Measurements from ENCODE around the gene LINC00237. TPM values are rescaled to one million over a fixed set of nuclear protein-coding genes. Genes with fewer than 3 reads are reported as not detected.
A peak's percentile ranks its signal among the peaks of the same experiment; 100 is the strongest.

LINC00237 gene
- polyA plus RNA-seq, 2 of the 4 experiments (the other 2 are of a cell fraction) = not detected

DNA sequence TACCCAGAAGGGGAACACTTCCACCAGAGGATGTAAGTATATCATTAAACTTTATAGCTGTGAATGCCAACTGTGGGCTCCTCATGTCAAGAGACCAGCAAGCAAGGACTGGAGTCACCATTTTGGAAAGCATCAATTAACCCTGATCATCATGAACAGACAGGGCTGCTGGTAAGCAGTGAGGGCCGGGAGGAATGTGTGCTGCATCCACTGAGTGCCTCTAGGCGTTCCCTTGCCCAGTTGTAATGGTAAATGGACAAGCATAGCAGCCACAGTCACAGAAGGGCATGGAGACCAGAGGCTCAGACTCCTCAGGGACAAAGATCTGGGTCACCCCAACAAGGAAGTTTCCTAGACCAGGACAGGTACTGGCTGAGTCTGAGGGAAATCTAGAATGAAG is 23.6 kb downstream of the LINC00237 start:
- ATAC-seq (peak; percentile 45 to 49; a peak in 3 of 6 replicates), FAIRE-seq (no peak), DNase-seq (ENCODE audit: low read depth in 1 of 2, low spot score in 1 of 2) (no peak)
- Histone ChIP-seq H3K4me3 (no peak overlapping the region), H3K4me1 (no peaks in the 10 kb centered on the region), H3K27ac (no peak overlapping the region), H3K9me3 (no peaks in the 10 kb centered on the region), H3K4me2 (no peak overlapping the region)
- ChIA-PET POLR2A (no interaction called here), CTCF (no interaction called here)
- 4% methylated on average over 2 of the region's 2 CpGs for WGBS (ENCODE audit: missing lambda C conversion rate)
- TF ChIP-seq EHMT2 (IDR thresholded peaks at IDR 0.05; ENCODE audit: low read depth) (no peak), MYC (IDR thresholded peaks at IDR 0.05; ENCODE audit: borderline replicate concordance, low read length) (no peak), RCOR1 (IDR thresholded peaks at IDR 0.05; ENCODE audit: low read depth, low read length) (no peak), FOSL2 (IDR thresholded peaks at IDR 0.05) (no peak), FOSL2 (CRISPR knock-in tag; IDR thresholded peaks at IDR 0.05) (no peak), BHLHE40 (IDR thresholded peaks at IDR 0.05; ENCODE audit: low read depth, low read length) (no peak), HOXA7 (CRISPR knock-in tag; IDR thresholded peaks at IDR 0.05) (no peak), RARB (CRISPR knock-in tag; IDR thresholded peaks at IDR 0.05) (no peak), PHF8 (IDR thresholded peaks at IDR 0.05; ENCODE audit: borderline replicate concordance, low read depth) (no peak)
- TF ChIP-seq, protein P1, sequence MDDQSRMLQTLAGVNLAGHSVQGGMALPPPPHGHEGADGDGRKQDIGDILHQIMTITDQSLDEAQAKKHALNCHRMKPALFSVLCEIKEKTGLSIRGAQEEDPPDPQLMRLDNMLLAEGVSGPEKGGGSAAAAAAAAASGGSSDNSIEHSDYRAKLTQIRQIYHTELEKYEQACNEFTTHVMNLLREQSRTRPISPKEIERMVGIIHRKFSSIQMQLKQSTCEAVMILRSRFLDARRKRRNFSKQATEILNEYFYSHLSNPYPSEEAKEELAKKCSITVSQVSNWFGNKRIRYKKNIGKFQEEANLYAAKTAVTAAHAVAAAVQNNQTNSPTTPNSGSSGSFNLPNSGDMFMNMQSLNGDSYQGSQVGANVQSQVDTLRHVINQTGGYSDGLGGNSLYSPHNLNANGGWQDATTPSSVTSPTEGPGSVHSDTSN (IDR thresholded peaks at IDR 0.05) = no peak
- TF ChIP-seq, protein P2, sequence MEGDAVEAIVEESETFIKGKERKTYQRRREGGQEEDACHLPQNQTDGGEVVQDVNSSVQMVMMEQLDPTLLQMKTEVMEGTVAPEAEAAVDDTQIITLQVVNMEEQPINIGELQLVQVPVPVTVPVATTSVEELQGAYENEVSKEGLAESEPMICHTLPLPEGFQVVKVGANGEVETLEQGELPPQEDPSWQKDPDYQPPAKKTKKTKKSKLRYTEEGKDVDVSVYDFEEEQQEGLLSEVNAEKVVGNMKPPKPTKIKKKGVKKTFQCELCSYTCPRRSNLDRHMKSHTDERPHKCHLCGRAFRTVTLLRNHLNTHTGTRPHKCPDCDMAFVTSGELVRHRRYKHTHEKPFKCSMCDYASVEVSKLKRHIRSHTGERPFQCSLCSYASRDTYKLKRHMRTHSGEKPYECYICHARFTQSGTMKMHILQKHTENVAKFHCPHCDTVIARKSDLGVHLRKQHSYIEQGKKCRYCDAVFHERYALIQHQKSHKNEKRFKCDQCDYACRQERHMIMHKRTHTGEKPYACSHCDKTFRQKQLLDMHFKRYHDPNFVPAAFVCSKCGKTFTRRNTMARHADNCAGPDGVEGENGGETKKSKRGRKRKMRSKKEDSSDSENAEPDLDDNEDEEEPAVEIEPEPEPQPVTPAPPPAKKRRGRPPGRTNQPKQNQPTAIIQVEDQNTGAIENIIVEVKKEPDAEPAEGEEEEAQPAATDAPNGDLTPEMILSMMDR (IDR thresholded peaks at IDR 0.05) = no peak
- TF ChIP-seq, protein P3, sequence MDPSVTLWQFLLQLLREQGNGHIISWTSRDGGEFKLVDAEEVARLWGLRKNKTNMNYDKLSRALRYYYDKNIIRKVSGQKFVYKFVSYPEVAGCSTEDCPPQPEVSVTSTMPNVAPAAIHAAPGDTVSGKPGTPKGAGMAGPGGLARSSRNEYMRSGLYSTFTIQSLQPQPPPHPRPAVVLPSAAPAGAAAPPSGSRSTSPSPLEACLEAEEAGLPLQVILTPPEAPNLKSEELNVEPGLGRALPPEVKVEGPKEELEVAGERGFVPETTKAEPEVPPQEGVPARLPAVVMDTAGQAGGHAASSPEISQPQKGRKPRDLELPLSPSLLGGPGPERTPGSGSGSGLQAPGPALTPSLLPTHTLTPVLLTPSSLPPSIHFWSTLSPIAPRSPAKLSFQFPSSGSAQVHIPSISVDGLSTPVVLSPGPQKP (IDR thresholded peaks at IDR 0.05; ENCODE audit: low read depth, low read length) = no peak

DNA sequence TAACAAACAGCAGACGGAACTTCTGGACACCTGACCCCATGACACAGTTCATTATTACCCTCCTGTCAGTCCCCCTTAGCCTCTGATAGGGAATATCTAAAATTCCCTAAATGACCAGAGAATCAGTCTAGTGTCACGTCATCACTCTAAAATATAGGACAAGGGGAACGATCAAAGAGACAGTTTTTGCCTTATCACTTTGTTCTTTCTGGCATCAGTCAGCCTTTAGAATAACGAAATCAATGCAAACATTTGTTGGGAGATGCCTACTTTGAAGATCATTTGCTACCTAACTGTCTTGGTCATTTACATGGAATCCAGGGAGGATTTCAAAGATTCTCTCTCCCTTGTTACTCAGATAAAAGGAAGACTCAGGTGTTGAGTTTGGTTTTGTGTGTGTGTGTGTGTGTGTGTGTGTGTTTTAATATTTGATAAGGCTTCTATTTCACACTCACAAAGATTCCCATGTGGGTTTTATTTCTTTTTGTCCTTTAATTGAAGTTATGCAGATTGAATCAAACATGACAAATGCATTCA is 28.3 kb downstream of the LINC00237 start:
- Histone ChIP-seq H3K27ac (no peak overlapping the region), H3K9me3 (no peaks in the 10 kb centered on the region), H3K4me2 (no peak overlapping the region), H3K4me1 (no peaks in the 10 kb centered on the region), H3K4me3 (no peak overlapping the region)
- TF ChIP-seq MAZ (IDR thresholded peaks at IDR 0.05; ENCODE audit: borderline replicate concordance, low read depth, low read length) (no peak), NFE2L2 (conservative IDR thresholded peaks at IDR 0.05; ENCODE audit: low read length) (no peak), FOXS1 (CRISPR knock-in tag; IDR thresholded peaks at IDR 0.05) (no peak), EP300 (IDR thresholded peaks at IDR 0.05) (no peak), ZFP36 (IDR thresholded peaks at IDR 0.05; ENCODE audit: borderline replicate concordance, partially characterized antibody) (no peak), TP53 (CRISPR knock-in tag; IDR thresholded peaks at IDR 0.05) (no peak), KDM5A (IDR thresholded peaks at IDR 0.05) (no peak), MAFK (IDR thresholded peaks at IDR 0.05; ENCODE audit: partially characterized antibody) (no peak), MYC (IDR thresholded peaks at IDR 0.05; ENCODE audit: borderline replicate concordance, low read length) (no peak), ESRRA (IDR thresholded peaks at IDR 0.05; ENCODE audit: borderline replicate concordance, low read length) (no peak), HOXB5 (CRISPR knock-in tag; IDR thresholded peaks at IDR 0.05) (no peak), NR3C1 (IDR thresholded peaks at IDR 0.05) (no peak), TFCP2L1 (CRISPR knock-in tag; IDR thresholded peaks at IDR 0.05) (no peak), FOSL2 (IDR thresholded peaks at IDR 0.05) (no peak), FOSL2 (CRISPR knock-in tag; IDR thresholded peaks at IDR 0.05) (no peak), CBX8 (IDR thresholded peaks at IDR 0.05) (no peak), HOXB13 (CRISPR knock-in tag; IDR thresholded peaks at IDR 0.05; ENCODE audit: low read depth) (no peak)
- TF ChIP-seq, protein P4, sequence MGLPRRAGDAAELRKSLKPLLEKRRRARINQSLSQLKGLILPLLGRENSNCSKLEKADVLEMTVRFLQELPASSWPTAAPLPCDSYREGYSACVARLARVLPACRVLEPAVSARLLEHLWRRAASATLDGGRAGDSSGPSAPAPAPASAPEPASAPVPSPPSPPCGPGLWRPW (IDR thresholded peaks at IDR 0.05) = no peak
- TF ChIP-seq, protein P5, sequence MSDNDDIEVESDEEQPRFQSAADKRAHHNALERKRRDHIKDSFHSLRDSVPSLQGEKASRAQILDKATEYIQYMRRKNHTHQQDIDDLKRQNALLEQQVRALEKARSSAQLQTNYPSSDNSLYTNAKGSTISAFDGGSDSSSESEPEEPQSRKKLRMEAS (IDR thresholded peaks at IDR 0.05) = no peak
- TF ChIP-seq, protein P6, sequence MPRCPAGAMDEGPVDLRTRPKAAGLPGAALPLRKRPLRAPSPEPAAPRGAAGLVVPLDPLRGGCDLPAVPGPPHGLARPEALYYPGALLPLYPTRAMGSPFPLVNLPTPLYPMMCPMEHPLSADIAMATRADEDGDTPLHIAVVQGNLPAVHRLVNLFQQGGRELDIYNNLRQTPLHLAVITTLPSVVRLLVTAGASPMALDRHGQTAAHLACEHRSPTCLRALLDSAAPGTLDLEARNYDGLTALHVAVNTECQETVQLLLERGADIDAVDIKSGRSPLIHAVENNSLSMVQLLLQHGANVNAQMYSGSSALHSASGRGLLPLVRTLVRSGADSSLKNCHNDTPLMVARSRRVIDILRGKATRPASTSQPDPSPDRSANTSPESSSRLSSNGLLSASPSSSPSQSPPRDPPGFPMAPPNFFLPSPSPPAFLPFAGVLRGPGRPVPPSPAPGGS (IDR thresholded peaks at IDR 0.05) = no peak
- TF ChIP-seq, protein P1 (IDR thresholded peaks at IDR 0.05) = no peak
- ChIA-PET POLR2A (no interaction called here), CTCF (no interaction called here)
- ATAC-seq = no peak
- 12% methylated on average over 4 of the region's 4 CpGs for WGBS (ENCODE audit: missing lambda C conversion rate)
- DNase-seq (ENCODE audit: low read depth in 1 of 2, low spot score in 1 of 2) = no peak
- FAIRE-seq = no peak

Measured in A549 (cell line).